IMR-90 (cell line): ENCODE data around the gene RUFY2. TPM values are rescaled to one million over a fixed set of nuclear protein-coding genes. Genes with fewer than 3 reads are reported as not detected.

Source experiments
- ATAC-seq: fragments of 200-7000 bp; cut with Tn5 transposase; 2 replicates; pipeline ENCODE4 v1.9.1; 2020; ENCODE audit warnings: low read depth, mild to moderate bottlenecking, moderate library complexity
- BruUV-seq: library from RNA; stranded (reverse); fragments of 400-500 nt; replicated peaks from 2 replicates; lab custom pipeline; 2021; lab: Mats Ljungman, UMichigan
- CTCF ChIA-PET: fragments of 300-600 bp; formaldehyde crosslinking; extraction: SDS; loops from one replicate; lab custom pipeline; 2021; ENCODE audit warnings: antibody characterized with exemption; lab: Yijun Ruan, JAX
- POLR2A ChIA-PET: fragments of 300-600 bp; sonication (Branson Sonifier 250); formaldehyde crosslinking; loops from one replicate; lab custom pipeline; 2022; ENCODE audit warnings: antibody characterized with exemption; ENCODE audit not compliant: unreplicated experiment; lab: Charles Lee
- DNase-seq: peaks from one replicate; pipeline ENCODE4 v3.0.0; 2013
- H2AFZ ChIP-seq: replicated peaks from 2 replicates; pipeline ENCODE3; 2013; ENCODE audit warnings: low read length, mild to moderate bottlenecking; ENCODE audit not compliant: poor library complexity
- H2AK5ac ChIP-seq: 2 replicates; pipeline ENCODE4 v1.6.1; 2013; ENCODE audit warnings: low read depth, low read length, inconsistent platforms
- H2AK9ac ChIP-seq: replicated peaks from 2 replicates; pipeline ENCODE3; 2013; ENCODE audit warnings: mild to moderate bottlenecking, low read depth, low read length, moderate library complexity; ENCODE audit not compliant: poor library complexity
- H2BK120ac ChIP-seq: 2 replicates; pipeline ENCODE4 v1.6.1; 2013; ENCODE audit warnings: low read depth, low read length, inconsistent platforms
- H2BK15ac ChIP-seq: 3 replicates; pipeline ENCODE4 v1.6.1; 2013; ENCODE audit warnings: low read depth, low read length, inconsistent platforms
- H2BK20ac ChIP-seq: 2 replicates; pipeline ENCODE4 v1.6.1; 2013; ENCODE audit warnings: low read depth, mild to moderate bottlenecking, inconsistent platforms, low read length, moderate library complexity
- H2BK5ac ChIP-seq: 2 replicates; pipeline ENCODE4 v1.6.1; 2013; ENCODE audit warnings: mild to moderate bottlenecking, low read depth, low read length, inconsistent platforms; ENCODE audit not compliant: poor library complexity, severe bottlenecking
- H3K14ac ChIP-seq: replicated peaks from 2 replicates; pipeline ENCODE4 v1.6.1; 2013; ENCODE audit warnings: low read depth, low read length, inconsistent platforms
- H3K18ac ChIP-seq: 2 replicates; pipeline ENCODE4 v1.6.1; 2013; ENCODE audit warnings: low read depth, low read length, control low read depth
- H3K23ac ChIP-seq: 2 replicates; pipeline ENCODE4 v1.6.1; 2013; ENCODE audit warnings: low read depth, low read length, inconsistent platforms
- H3K27ac ChIP-seq: 2 replicates; pipeline ENCODE4 v1.5.1; 2013; ENCODE audit warnings: mild to moderate bottlenecking, control low read depth, low read length; ENCODE audit not compliant: insufficient read depth
- H3K27me3 ChIP-seq: 2 replicates; pipeline ENCODE4 v1.6.1; 2013; ENCODE audit warnings: low read length; ENCODE audit not compliant: control insufficient read depth, insufficient read depth
- H3K36me3 ChIP-seq: 2 replicates; pipeline ENCODE4 v1.6.1; 2013; ENCODE audit warnings: low read length, mixed read lengths; ENCODE audit not compliant: control insufficient read depth, insufficient read depth
- H3K4ac ChIP-seq: 2 replicates; pipeline ENCODE4 v1.6.1; 2013; ENCODE audit warnings: low read depth, low read length, inconsistent platforms
- H3K4me1 ChIP-seq: 2 replicates; pipeline ENCODE4 v1.6.1; 2013; ENCODE audit warnings: low read length, mixed read lengths; ENCODE audit not compliant: control insufficient read depth, insufficient read depth
- H3K4me2 ChIP-seq: 2 replicates; pipeline ENCODE4 v1.6.1; 2013; ENCODE audit warnings: low read depth, mild to moderate bottlenecking, control low read depth, low read length, moderate library complexity
- H3K4me3 ChIP-seq: 2 replicates; pipeline ENCODE4 v1.5.1; 2013; ENCODE audit warnings: low read depth, mild to moderate bottlenecking, control low read depth, low read length, moderate library complexity; ENCODE audit not compliant: insufficient read depth
- H3K56ac ChIP-seq: 2 replicates; pipeline ENCODE4 v1.6.1; 2013; ENCODE audit warnings: low read length, inconsistent platforms; ENCODE audit not compliant: insufficient read depth; ENCODE audit errors: extremely low read depth
- H3K79me1 ChIP-seq, 2 experiments: 2 replicates each; pipeline ENCODE4 v1.6.1; 2013; ENCODE audit warnings: low read length in 2 of 2, inconsistent platforms in 1 of 2, low read depth in 1 of 2
- H3K9ac ChIP-seq: 2 replicates; pipeline ENCODE4 v1.6.1; 2013; ENCODE audit warnings: low read depth, low read length, control low read depth
- H3K9me1 ChIP-seq: 2 replicates; pipeline ENCODE4 v1.6.1; 2013; ENCODE audit warnings: low read length, inconsistent platforms; ENCODE audit not compliant: insufficient read depth
- H3K9me3 ChIP-seq: 2 replicates; pipeline ENCODE4 v1.6.1; 2013; ENCODE audit warnings: low read length; ENCODE audit not compliant: control insufficient read depth, insufficient read depth
- H4K20me1 ChIP-seq: 2 replicates; pipeline ENCODE4 v1.6.1; 2013; ENCODE audit warnings: low read length, inconsistent platforms; ENCODE audit not compliant: insufficient read depth
- H4K5ac ChIP-seq: 2 replicates; pipeline ENCODE4 v1.6.1; 2013; ENCODE audit warnings: mild to moderate bottlenecking, low read depth, low read length, control low read depth
- H4K8ac ChIP-seq, 2 experiments: 2 replicates each; pipeline ENCODE4 v1.6.1; 2013; ENCODE audit warnings: low read depth in 2 of 2, low read length in 2 of 2, control low read depth in 1 of 2, inconsistent platforms in 1 of 2
- H4K91ac ChIP-seq: 2 replicates; pipeline ENCODE4 v1.6.1; 2013; ENCODE audit warnings: low read depth, low read length, inconsistent platforms; ENCODE audit not compliant: insufficient read depth
- CEBPB ChIP-seq: IDR thresholded peaks from 2 replicates; pipeline ENCODE4 v1.6.1; 2012; ENCODE audit warnings: low read depth, low read length, improper control_type of control experiment
- FOS ChIP-seq: fragments of 150-350 bp; IDR thresholded peaks from 2 replicates; pipeline ENCODE4 v1.6.1; 2016; ENCODE audit warnings: low read depth, low read length
- MAZ ChIP-seq: IDR thresholded peaks from 2 replicates; pipeline ENCODE4 v1.6.1; 2012; ENCODE audit warnings: low read depth, mild to moderate bottlenecking, low read length, improper control_type of control experiment, moderate library complexity, borderline replicate concordance
- MXI1 ChIP-seq: IDR thresholded peaks from 2 replicates; pipeline ENCODE4 v1.6.1; 2012; ENCODE audit warnings: low read depth, mild to moderate bottlenecking, low read length, moderate library complexity, borderline replicate concordance
- NFE2L2 ChIP-seq: fragments of 150-350 bp; IDR thresholded peaks from 2 replicates; pipeline ENCODE4 v1.6.1; 2016; ENCODE audit warnings: low read depth, mild to moderate bottlenecking, low read length
- RFX5 ChIP-seq: IDR thresholded peaks from 2 replicates; pipeline ENCODE4 v1.8.0; 2012; ENCODE audit warnings: low read depth, mild to moderate bottlenecking, low read length, moderate library complexity
- WGBS, 2 experiments: methylation state at CpG; one replicate each; pipeline versions ENCODE4 v1.1.5 to v1.1.7; 2013; ENCODE audit warnings: missing lambda C conversion rate in 2 of 2; ENCODE audit not compliant: insufficient read length in 1 of 2; ENCODE audit errors: extremely low coverage in 2 of 2; 5-methylcytosine and 5-hydroxymethylcytosine counted together
- dilution Hi-C: fragments of 300-500 bp; cut with HindIII; formaldehyde crosslinking; loops from one replicate; pipeline ENCODE4 v1.14.3; 2018; ENCODE audit warnings: low sequenced_read_pairs; ENCODE audit not compliant: unreplicated experiment
- in situ Hi-C: fragments of 300-500 bp; cut with MboI; formaldehyde crosslinking; loops from 3 replicates; pipeline ENCODE4 v1.14.3; 2019; ENCODE audit warnings: low sequenced_read_pairs, inconsistent platforms, mixed read lengths
- intact Hi-C: fragments of 100-400 bp; cut with micrococcal nuclease; formaldehyde crosslinking; loops from 2 replicates; pipeline ENCODE4 v1.10.0; 2022
- polyA plus RNA-seq, 3 experiments: library from polyadenylated mRNA; depleted of rRNA; stranded (reverse); fragments of >200 nt; gene quantifications; 2 replicates each; pipeline ENCODE4 v1.2.3, GENCODE V29; 2012; ENCODE audit warnings: low replicate concordance in 1 of 3
- total RNA-seq: library from RNA; depleted of rRNA; stranded (reverse); fragments of >200 nt; gene quantifications from 2 replicates; pipeline ENCODE4 v1.2.3, GENCODE V29; 2012
- TF ChIP-seq, protein P1 (sequence below): conservative IDR thresholded peaks from 2 replicates; pipeline ENCODE4 v1.5.1; 2012; ENCODE audit warnings: mild to moderate bottlenecking, low read depth, low read length, improper control_type of control experiment
- TF ChIP-seq, protein P2 (sequence below): fragments of 150-350 bp; IDR thresholded peaks from 2 replicates; pipeline ENCODE4 v1.6.1; 2017; ENCODE audit warnings: mild to moderate bottlenecking, antibody characterized with exemption, low read length, low read depth

The RUFY2 gene
- total and polyA plus RNA-seq, 2 of the 4 experiments (the other 2 are of a cell fraction) = 6.7 to 6.8 TPM

DNA sequence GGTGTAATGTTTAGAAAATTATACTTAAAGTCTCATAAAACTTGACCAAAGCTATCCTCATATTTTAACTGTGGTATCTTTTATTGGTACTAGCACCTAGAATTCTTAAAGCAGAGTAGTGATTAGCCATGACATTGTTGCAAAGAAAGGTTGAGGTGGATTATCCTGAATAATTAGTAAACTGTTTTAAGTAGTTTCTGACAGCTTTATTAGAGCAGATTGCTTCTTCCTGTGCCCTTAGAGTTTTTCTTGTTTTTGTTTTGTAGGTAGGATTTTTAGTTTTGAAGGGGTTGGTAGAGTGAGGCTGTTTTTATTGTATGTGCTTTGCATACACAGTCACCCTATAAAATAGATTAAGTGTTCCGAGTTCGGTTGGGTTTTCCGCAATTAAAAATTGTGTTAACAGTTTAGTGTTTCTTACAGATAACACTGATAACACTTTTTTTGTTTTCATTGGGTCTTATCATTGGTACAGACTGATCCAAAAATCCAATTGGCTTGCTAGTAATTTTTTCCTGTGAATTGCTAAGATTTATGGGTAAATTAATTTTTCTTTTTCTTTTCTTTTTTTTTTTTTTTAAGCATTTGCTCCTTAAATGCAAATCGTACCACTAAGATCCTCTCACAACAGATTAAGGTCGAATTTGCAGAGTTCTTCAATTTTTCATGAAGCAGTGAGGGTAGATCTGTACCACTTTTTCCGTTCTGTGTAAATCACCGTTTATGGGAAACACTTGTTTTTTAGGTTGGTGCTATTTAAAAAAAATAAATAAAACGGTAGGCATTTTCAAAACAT lies 72.2 kb downstream of the RUFY2 start:
- peaks cover 71% of the 10 kb centered on the region for H4K20me1 ChIP-seq
- no peak overlapping the region for H2BK20ac ChIP-seq
- H3K9me3 ChIP-seq = no peaks in the 10 kb centered on the region
- no peak overlapping the region for H2AFZ ChIP-seq
- peaks cover 4 to 26% of the 10 kb centered on the region in 2 experiments; a peak in 3 of 4 replicates for H3K79me1 ChIP-seq
- no peak overlapping the region for H3K4ac ChIP-seq
- H2AK9ac ChIP-seq = no peak overlapping the region
- peak overlapping the region; percentile 98 for H3K4me3 ChIP-seq
- ATAC-seq (no peak), DNase-seq (no peak)
- H2BK5ac ChIP-seq = no peak overlapping the region
- no peak overlapping the region for H2BK15ac ChIP-seq
- H3K56ac ChIP-seq = no peak overlapping the region
- peak overlapping the region; percentile 53; the same call in 1 of the 2 replicates for H3K23ac ChIP-seq
- H3K4me1 ChIP-seq = peaks cover 4% of the 10 kb centered on the region
- no peak overlapping the region for H3K14ac ChIP-seq
- H3K27me3 ChIP-seq = no peaks in the 10 kb centered on the region
- POLR2A ChIA-PET = no interaction called here
- H3K18ac ChIP-seq = no peak overlapping the region
- peak overlapping the region; percentile 92 for H3K4me2 ChIP-seq
- TF ChIP-seq NFE2L2 (no peak), RFX5 (no peak), MAZ (no peak), CEBPB (no peak), FOS (no peak), MXI1 (no peak)
- TF ChIP-seq, protein P1, sequence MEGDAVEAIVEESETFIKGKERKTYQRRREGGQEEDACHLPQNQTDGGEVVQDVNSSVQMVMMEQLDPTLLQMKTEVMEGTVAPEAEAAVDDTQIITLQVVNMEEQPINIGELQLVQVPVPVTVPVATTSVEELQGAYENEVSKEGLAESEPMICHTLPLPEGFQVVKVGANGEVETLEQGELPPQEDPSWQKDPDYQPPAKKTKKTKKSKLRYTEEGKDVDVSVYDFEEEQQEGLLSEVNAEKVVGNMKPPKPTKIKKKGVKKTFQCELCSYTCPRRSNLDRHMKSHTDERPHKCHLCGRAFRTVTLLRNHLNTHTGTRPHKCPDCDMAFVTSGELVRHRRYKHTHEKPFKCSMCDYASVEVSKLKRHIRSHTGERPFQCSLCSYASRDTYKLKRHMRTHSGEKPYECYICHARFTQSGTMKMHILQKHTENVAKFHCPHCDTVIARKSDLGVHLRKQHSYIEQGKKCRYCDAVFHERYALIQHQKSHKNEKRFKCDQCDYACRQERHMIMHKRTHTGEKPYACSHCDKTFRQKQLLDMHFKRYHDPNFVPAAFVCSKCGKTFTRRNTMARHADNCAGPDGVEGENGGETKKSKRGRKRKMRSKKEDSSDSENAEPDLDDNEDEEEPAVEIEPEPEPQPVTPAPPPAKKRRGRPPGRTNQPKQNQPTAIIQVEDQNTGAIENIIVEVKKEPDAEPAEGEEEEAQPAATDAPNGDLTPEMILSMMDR = no peak
- TF ChIP-seq, protein P2, sequence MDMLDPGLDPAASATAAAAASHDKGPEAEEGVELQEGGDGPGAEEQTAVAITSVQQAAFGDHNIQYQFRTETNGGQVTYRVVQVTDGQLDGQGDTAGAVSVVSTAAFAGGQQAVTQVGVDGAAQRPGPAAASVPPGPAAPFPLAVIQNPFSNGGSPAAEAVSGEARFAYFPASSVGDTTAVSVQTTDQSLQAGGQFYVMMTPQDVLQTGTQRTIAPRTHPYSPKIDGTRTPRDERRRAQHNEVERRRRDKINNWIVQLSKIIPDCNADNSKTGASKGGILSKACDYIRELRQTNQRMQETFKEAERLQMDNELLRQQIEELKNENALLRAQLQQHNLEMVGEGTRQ = no peak
- H2AK5ac ChIP-seq = no peak overlapping the region
- dilution Hi-C loops = no loop called here
- peaks cover 8% of the 10 kb centered on the region; the same call in 1 of the 2 replicates for H3K9me1 ChIP-seq
- in situ Hi-C loops = no loop called here
- no TSS peak for BruUV-seq
- H4K5ac ChIP-seq = no peak overlapping the region
- no peak overlapping the region for H3K27ac ChIP-seq
- no peak overlapping the region for H4K8ac ChIP-seq
- H3K36me3 ChIP-seq = peaks cover 16% of the 10 kb centered on the region
- H4K91ac ChIP-seq = no peak overlapping the region
- no peak overlapping the region for H2BK120ac ChIP-seq
- intact Hi-C loops = loop anchor here (10.0 kb wide), 3 partner anchors 260 to 480 kb away; partner anchors contain the start of genes HERC4 and SIRT1
- CTCF ChIA-PET = interaction anchor here (0.6 to 1.9 kb wide), 3 partner anchors 34 to 479 kb away, joined by 3 to 6 read pairs (median 4); no protein-coding TSS in a partner anchor
- WGBS, 2 experiments = no CpG with 5 or more reads among the region's 8 CpGs
- peak overlapping the region; percentile 51; the same call in 1 of the 2 replicates for H3K9ac ChIP-seq
